ENCODE results near the gene SGF29. TPM values are rescaled to one million over a fixed set of nuclear protein-coding genes. Genes with fewer than 3 reads are reported as not detected.

Gene SGF29
- total and polyA plus RNA-seq, 2 of the 8 experiments (the other 6 are each of a cell fraction or from before 2014, with no cell fraction given): 3.1 to 22.7 TPM

DNA sequence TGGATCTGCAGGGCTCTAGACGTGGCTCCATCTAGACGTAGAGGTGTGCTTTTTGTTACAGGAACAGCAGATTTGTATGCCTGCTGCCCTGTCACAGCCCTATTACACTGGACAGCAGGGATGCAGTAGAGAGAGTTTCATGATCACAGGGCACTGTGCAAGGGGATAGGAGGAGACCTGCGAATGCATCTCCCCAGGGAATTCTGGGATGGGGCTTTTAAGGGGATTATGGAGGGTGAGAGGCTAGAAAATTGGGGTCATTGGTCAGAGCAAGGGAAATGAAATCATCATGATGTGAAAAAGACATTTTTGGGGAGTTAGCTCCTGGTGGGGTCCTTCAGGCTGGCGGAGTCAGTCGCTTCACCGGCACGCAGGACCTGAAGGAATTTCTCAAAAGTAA lies 11.1 kb upstream of the SGF29 start:
- Histone ChIP-seq H2AK5ac (ENCODE audit: low read depth, low read length) (no peak overlapping the region), H3K79me1 (ENCODE audit: low read depth, low read length) (no peaks in the 10 kb centered on the region), H2BK15ac (ENCODE audit: low read length) (no peak overlapping the region), H3K9ac (replicated peaks in 1 of 4; ENCODE audit: extremely low read depth in 1 of 4, low read depth in 3 of 4, low read length in 3 of 4) (no peak overlapping the region), H2AFZ (ENCODE audit: low read length) (no peak overlapping the region), H2BK120ac (replicated peaks; ENCODE audit: low read depth, low read length) (no peak overlapping the region), H3K56ac (replicated peaks; ENCODE audit: insufficient read length, low read depth, low read length) (no peak overlapping the region), H4K20me1 (replicated peaks in 1 of 2; ENCODE audit: control insufficient read depth in 1 of 2, insufficient read depth in 2 of 2, low read length in 2 of 2) (no peaks in the 10 kb centered on the region), H3K18ac (ENCODE audit: extremely low read depth, low read length) (no peak overlapping the region), H2BK5ac (ENCODE audit: low read depth, low read length) (no peak overlapping the region), H3K27ac (ENCODE audit: low read depth, low read length) (no peak overlapping the region), H4K8ac (ENCODE audit: extremely low read depth, insufficient read depth, low read length) (no peak overlapping the region), H3K9me3 (ENCODE audit: insufficient read depth in 2 of 2, low read depth in 1 of 2, low read length in 1 of 2) (no peaks in the 10 kb centered on the region), H3K14ac (ENCODE audit: insufficient read length) (no peak overlapping the region), H4K91ac (replicated peaks; ENCODE audit: insufficient read length, low read length) (no peak overlapping the region), H2BK20ac (ENCODE audit: low read length) (no peak overlapping the region), H3K36me3 (ENCODE audit: control insufficient read depth in 2 of 4, insufficient read depth in 4 of 4, low read length in 3 of 4) (no peaks in the 10 kb centered on the region), H3K23ac (ENCODE audit: insufficient read length) (no peak overlapping the region), H3K4ac (replicated peaks; ENCODE audit: insufficient read length, low read depth, low read length) (no peak overlapping the region), H3K4me1 (replicated peaks in 1 of 4; ENCODE audit: control insufficient read depth in 3 of 4, insufficient read depth in 4 of 4, low read length in 3 of 4) (peaks cover 0 to 4% (median 1%) of the 10 kb centered on the region in 4 experiments; a peak in 2 of 7 replicates), H4K5ac (ENCODE audit: insufficient read length, low read depth, low read length) (no peak overlapping the region), H3K4me2 (ENCODE audit: insufficient read depth in 1 of 2, low read depth in 2 of 2, low read length in 2 of 2) (no peak overlapping the region), H3K4me3 (ENCODE audit: extremely low read depth in 1 of 4, insufficient read depth in 2 of 4, low read depth in 3 of 4, low read length in 4 of 4) (no peak overlapping the region), H3K23me2 (ENCODE audit: low read depth, low read length) (no peaks in the 10 kb centered on the region), H3K79me2 (ENCODE audit: control insufficient read depth in 1 of 2, insufficient read depth in 2 of 2, low read length in 2 of 2) (no peaks in the 10 kb centered on the region), H2BK12ac (ENCODE audit: low read depth, low read length) (no peak overlapping the region), H3K27me3 (replicated peaks in 1 of 4; ENCODE audit: control insufficient read depth in 3 of 4, extremely low read depth in 1 of 4, insufficient read depth in 3 of 4, low read length in 3 of 4) (no peaks in the 10 kb centered on the region)
- POLR2A ChIA-PET (ENCODE audit: partially characterized antibody): interaction anchor here (2.2 kb wide), 1 partner anchor 12 kb away, joined by 5 read pairs; no protein-coding TSS in a partner anchor
- CTCF ChIA-PET (ENCODE audit: partially characterized antibody): interaction anchor here (0.6 to 0.8 kb wide), 2 partner anchors 24 to 74 kb away, joined by 3 to 5 read pairs; no protein-coding TSS in a partner anchor
- DNase-seq (ENCODE audit: low read depth in 1 of 2, low spot score in 2 of 2): no peak
- WGBS, 2 experiments (ENCODE audit: extremely low coverage in 1 of 2, insufficient coverage in 1 of 2, insufficient read length in 1 of 2, insufficient replicate concordance in 2 of 2, low coverage in 1 of 2, low lambda C conversion rate in 2 of 2, missing lambda C conversion rate in 1 of 2): 92% methylated on average over 7 of the region's 7 CpGs; no CpG with 5 or more reads in 1 of the 2 experiments
- no peak for FAIRE-seq
- no peak for TF ChIP-seq SUZ12 (IDR thresholded peaks at IDR 0.05; ENCODE audit: low read length)

Measured in H1 (cell line).